ENCODE data around the gene CLEC16A. TPM values are rescaled to one million over a fixed set of nuclear protein-coding genes. Genes with fewer than 3 reads are reported as not detected.

CLEC16A gene
- total and polyA plus RNA-seq, 9 of the 15 experiments (the other 6 are each of a cell fraction or from before 2014, with no cell fraction given) = 1.00 to 22.3 (median 10.0) TPM

GRCh38 chr16:11022002-11022401 is 77.6 kb downstream of the CLEC16A start:
- CTCF ChIA-PET (ENCODE audit: low intra/inter-chr PET ratio) = no interaction called here

More at GRCh38 chr16:11022002-11022401, 77.6 kb downstream of the CLEC16A start:
- Histone ChIP-seq H3K4me3 (no peak overlapping the region), H4K20me1 (replicated peaks; ENCODE audit: control insufficient read depth, insufficient read depth, low read length) (0 out of 2 replicates have a peak, but pooled peaks cover 4% of the 10 kb centered on the region), H3K9me1 (ENCODE audit: control insufficient read depth, insufficient read depth, low read length) (no peaks in the 10 kb centered on the region), H3K4me2 (ENCODE audit: insufficient read depth, low read length) (no peak overlapping the region), H2AFZ (ENCODE audit: low read depth, low read length) (no peak overlapping the region), H3K4me1 (replicated peaks in 1 of 2; ENCODE audit: control insufficient read depth in 2 of 2, insufficient read depth in 2 of 2, low read length in 2 of 2) (peaks cover 4% of the 10 kb centered on the region in 2 experiments), H3K9ac (ENCODE audit: insufficient read depth in 1 of 2, low read depth in 2 of 2, low read length in 2 of 2) (no peak overlapping the region), H3K27me3 (ENCODE audit: control insufficient read depth in 2 of 2, insufficient read depth in 2 of 2, low read length in 2 of 2) (no peaks in the 10 kb centered on the region), H3K79me2 (ENCODE audit: control insufficient read depth, insufficient read depth, low read length) (no peaks in the 10 kb centered on the region), H3K9me3 (replicated peaks; ENCODE audit: control insufficient read depth, insufficient read depth, low read depth, low read length) (no peaks in the 10 kb centered on the region), H3K36me3 (ENCODE audit: control insufficient read depth, insufficient read depth, low read length) (peaks cover 25% of the 10 kb centered on the region; the same call in 1 of the 3 replicates), H3K27ac (ENCODE audit: extremely low read depth, low read depth, low read length) (no peak overlapping the region)
- intact Hi-C loops (cut with micrococcal nuclease) (no loop called here), in situ Hi-C loops (cut with MboI) (no loop called here)
- WGBS (ENCODE audit: insufficient coverage, low coverage, missing lambda C conversion rate) = 83% methylated on average over 3 of the region's 3 CpGs
- ATAC-seq = no peak
- no peak for DNase-seq (ENCODE audit: extremely low read depth in 1 of 4, low spot score in 3 of 4)
- no TSS peak for BruUV-seq (replicated peaks)
- POLR2A ChIA-PET = no interaction called here
- FAIRE-seq = no peak
- no peak for TF ChIP-seq SETDB1 (IDR thresholded peaks at IDR 0.05; ENCODE audit: low read length)
- no peak for TF ChIP-seq ZNF583 (CRISPR knock-in tag; IDR thresholded peaks at IDR 0.05)
- TF ChIP-seq RNF2 (IDR thresholded peaks at IDR 0.05) = no peak
- no peak for TF ChIP-seq NCOA4 (IDR thresholded peaks at IDR 0.05; ENCODE audit: partially characterized antibody)
- no peak for TF ChIP-seq HINFP (tag; conservative IDR thresholded peaks at IDR 0.05; ENCODE audit: low read depth)
- TF ChIP-seq YY1 (IDR thresholded peaks at IDR 0.05; ENCODE audit: borderline replicate concordance in 1 of 3, control insufficient read depth in 1 of 3, extremely low read depth in 1 of 3, insufficient read depth in 3 of 3, insufficient read length in 1 of 3, insufficient replicate concordance in 2 of 3, low read depth in 1 of 3, low read length in 2 of 3) = no peak
- TF ChIP-seq, protein P1, sequence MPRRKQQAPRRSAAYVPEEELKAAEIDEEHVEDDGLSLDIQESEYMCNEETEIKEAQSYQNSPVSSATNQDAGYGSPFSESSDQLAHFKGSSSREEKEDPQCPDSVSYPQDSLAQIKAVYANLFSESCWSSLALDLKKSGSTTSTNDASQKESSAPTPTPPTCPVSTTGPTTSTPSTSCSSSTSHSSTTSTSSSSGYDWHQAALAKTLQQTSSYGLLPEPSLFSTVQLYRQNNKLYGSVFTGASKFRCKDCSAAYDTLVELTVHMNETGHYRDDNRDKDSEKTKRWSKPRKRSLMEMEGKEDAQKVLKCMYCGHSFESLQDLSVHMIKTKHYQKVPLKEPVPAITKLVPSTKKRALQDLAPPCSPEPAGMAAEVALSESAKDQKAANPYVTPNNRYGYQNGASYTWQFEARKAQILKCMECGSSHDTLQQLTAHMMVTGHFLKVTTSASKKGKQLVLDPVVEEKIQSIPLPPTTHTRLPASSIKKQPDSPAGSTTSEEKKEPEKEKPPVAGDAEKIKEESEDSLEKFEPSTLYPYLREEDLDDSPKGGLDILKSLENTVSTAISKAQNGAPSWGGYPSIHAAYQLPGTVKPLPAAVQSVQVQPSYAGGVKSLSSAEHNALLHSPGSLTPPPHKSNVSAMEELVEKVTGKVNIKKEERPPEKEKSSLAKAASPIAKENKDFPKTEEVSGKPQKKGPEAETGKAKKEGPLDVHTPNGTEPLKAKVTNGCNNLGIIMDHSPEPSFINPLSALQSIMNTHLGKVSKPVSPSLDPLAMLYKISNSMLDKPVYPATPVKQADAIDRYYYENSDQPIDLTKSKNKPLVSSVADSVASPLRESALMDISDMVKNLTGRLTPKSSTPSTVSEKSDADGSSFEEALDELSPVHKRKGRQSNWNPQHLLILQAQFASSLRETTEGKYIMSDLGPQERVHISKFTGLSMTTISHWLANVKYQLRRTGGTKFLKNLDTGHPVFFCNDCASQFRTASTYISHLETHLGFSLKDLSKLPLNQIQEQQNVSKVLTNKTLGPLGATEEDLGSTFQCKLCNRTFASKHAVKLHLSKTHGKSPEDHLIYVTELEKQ (CRISPR knock-in tag; IDR thresholded peaks at IDR 0.05) = no peak
- TF ChIP-seq EP300 (IDR thresholded peaks at IDR 0.05; ENCODE audit: low read length) = no peak

Measured in K562 (cell line).